Peyer's patch (tissue), 4 donors: ENCODE results near the gene BBS1. TPM values are rescaled to one million over a fixed set of nuclear protein-coding genes. Genes with fewer than 3 reads are reported as not detected.

Experiments used
- DNase-seq, 3 donors: peaks; one replicate each; pipeline ENCODE4 v3.0.0-alpha.2; 2017 to 2019
- H3K27ac ChIP-seq, 4 donors: fragments of 200-600 bp; sonication (generic); one replicate each; pipeline ENCODE4 v1.5.1; 2016 to 2019
- H3K27me3 ChIP-seq, 2 donors: fragments of 200-600 bp; sonication (generic); one replicate each; pipeline ENCODE4 v1.5.1; 2019
- H3K36me3 ChIP-seq, 3 donors: fragments of 200-600 bp; sonication (generic); one replicate each; pipeline ENCODE4 v1.5.1; 2016 to 2019
- H3K4me1 ChIP-seq, 4 donors: fragments of 200-600 bp; sonication (generic); one replicate each; pipeline ENCODE4 v1.5.1; 2016 to 2019
- H3K4me3 ChIP-seq, 4 donors: fragments of 200-600 bp; sonication (generic); 1 replicate in 3 of 4; 2 replicates in 1 of 4; pipeline ENCODE4 v1.5.1; 2016 to 2019; ENCODE audit warnings: mild to moderate bottlenecking in 1 of 4
- H3K9me3 ChIP-seq, 4 donors: fragments of 200-600 bp; sonication (generic); one replicate each; pipeline ENCODE4 v1.5.1; 2016 to 2019; ENCODE audit warnings: mild to moderate bottlenecking in 1 of 4
- CTCF ChIP-seq, 6 experiments: fragments of 450-650 bp in 4 of 6; fragments of 200-600 bp in 2 of 6; sonication (generic) in 1 of 6; IDR thresholded peaks; one replicate each; pipeline ENCODE4 v1.5.1; 2017 to 2019; ENCODE audit warnings: antibody characterized with exemption in 6 of 6, mild to moderate bottlenecking in 3 of 6, moderate library complexity in 1 of 6
- POLR2A ChIP-seq, 2 donors: fragments of 450-650 bp; IDR thresholded peaks; one replicate each; pipeline ENCODE4 v1.5.1; 2017; ENCODE audit warnings: antibody characterized with exemption in 2 of 2, mild to moderate bottlenecking in 2 of 2, moderate library complexity in 2 of 2
- total RNA-seq, 4 donors: library from RNA; depleted of rRNA; stranded (reverse); fragments of >200 nt; gene quantifications; one replicate each; pipeline ENCODE4 v1.1.0, GENCODE V29; 2016

BBS1 gene
- total RNA-seq, 4 donors from 2014 or later, result 25.6 to 167 (median 73.4) TPM

DNA sequence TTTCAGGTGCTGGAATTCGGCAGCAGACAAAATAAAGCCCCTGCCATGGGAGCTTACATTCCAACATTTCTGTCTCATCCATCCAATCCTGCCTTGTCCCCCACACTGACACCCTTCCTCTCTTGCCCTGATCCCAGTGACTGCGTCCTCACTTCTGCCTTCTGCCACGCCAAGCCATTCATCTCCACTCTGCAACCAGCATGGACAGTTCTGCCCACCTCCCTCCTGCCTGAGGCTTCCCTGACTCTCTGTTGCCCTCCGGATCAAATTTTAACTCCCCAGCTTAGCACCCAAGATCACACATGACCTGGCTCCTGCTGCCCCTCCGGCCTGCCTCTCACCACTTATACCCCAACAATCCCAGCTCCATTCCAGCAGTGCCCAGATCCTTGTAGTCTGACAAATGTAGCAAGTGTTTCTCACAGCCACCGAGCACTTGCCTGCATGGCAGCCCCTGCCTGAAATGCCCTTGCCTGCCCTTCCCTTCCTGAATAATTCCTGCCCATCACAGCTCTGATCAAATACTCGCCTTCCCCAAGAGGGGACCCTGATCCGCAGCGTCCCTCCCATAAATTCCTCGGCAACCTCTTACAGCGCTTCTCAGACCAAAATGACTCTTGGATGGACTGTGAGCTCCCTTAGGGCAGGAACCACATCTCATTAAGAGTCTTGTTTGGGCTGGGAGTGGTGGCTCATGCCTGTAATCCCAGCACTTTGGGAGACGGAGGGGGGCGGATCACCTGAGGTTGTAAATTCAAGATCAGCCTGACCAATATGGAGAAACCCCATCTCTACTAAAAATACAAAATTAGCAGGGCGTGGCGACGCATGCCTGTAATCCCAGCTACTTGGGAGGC lies 38.6 kb downstream of the BBS1 start:
- Histone ChIP-seq H3K9me3 (no peaks in the 10 kb centered on the region), H3K27ac (no peak overlapping the region), H3K27me3 (no peaks in the 10 kb centered on the region), H3K36me3 (no peaks in the 10 kb centered on the region), H3K4me1 (peaks cover 0 to 20% (median 4%) of the 10 kb centered on the region in 4 donors), H3K4me3 (no peak overlapping the region)
- TF ChIP-seq CTCF (IDR thresholded peaks at IDR 0.05) (no peak), POLR2A (IDR thresholded peaks at IDR 0.05) (no peak)
- no peak for DNase-seq

- TF ChIP-seq CTCF (IDR thresholded peaks at IDR 0.05) (no peak), POLR2A (IDR thresholded peaks at IDR 0.05) (no peak)
- H3K4me3 ChIP-seq, result no peak overlapping the region
- no peaks in the 10 kb centered on the region for H3K9me3 ChIP-seq
- peaks cover 0 to 14% (median 4%) of the 10 kb centered on the region in 4 donors for H3K4me1 ChIP-seq
- no peak overlapping the region for H3K27ac ChIP-seq
- no peaks in the 10 kb centered on the region for H3K36me3 ChIP-seq
- no peak for DNase-seq
- H3K27me3 ChIP-seq, result no peaks in the 10 kb centered on the region
Measured at GRCh38 chr11:66549696-66550095, 39.3 kb downstream of the BBS1 start.

- no peak for DNase-seq
- Histone ChIP-seq H3K27me3 (no peaks in the 10 kb centered on the region), H3K4me1 (peaks cover 0 to 6% (median 2%) of the 10 kb centered on the region in 4 donors), H3K27ac (no peak overlapping the region), H3K36me3 (no peaks in the 10 kb centered on the region), H3K4me3 (no peak overlapping the region), H3K9me3 (no peaks in the 10 kb centered on the region)
- no peak for TF ChIP-seq CTCF (IDR thresholded peaks at IDR 0.05)
- TF ChIP-seq POLR2A (IDR thresholded peaks at IDR 0.05), result no peak
Measured at GRCh38 chr11:66550887-66551286, 40.5 kb downstream of the BBS1 start.

- no peak for TF ChIP-seq POLR2A (IDR thresholded peaks at IDR 0.05)
- no peak for TF ChIP-seq CTCF (IDR thresholded peaks at IDR 0.05)
- H3K27ac ChIP-seq, result no peak overlapping the region
- no peak for DNase-seq
- H3K36me3 ChIP-seq, result no peaks in the 10 kb centered on the region
- peaks cover 0 to 11% (median 2%) of the 10 kb centered on the region in 4 donors for H3K4me1 ChIP-seq
- H3K27me3 ChIP-seq, result no peaks in the 10 kb centered on the region
- no peaks in the 10 kb centered on the region for H3K9me3 ChIP-seq
- no peak overlapping the region for H3K4me3 ChIP-seq
Measured at GRCh38 chr11:66554602-66555001, 44.2 kb downstream of the BBS1 start.

DNA sequence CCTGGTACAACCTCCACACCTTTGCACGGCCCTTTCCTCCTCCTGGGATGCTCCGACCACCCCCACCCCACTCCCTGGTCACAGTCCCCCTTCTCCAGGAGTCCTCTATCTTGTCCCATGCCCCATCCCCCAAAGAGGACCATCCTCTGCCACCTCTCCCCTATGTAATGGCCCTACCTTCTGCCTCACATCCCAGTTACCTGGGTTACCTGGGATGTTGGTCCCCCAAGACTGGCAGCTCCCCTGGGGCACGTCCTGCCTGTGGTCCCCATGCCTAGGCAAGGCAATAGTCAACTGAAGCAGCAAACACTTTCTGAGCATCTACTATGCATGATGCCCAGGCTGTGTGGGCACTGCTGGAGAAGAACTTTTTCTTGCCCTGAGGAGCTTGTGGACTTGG lies 45.0 kb downstream of the BBS1 start:
- H3K4me1 ChIP-seq, result peaks cover 0 to 11% (median 2%) of the 10 kb centered on the region in 4 donors
- H3K36me3 ChIP-seq, result no peaks in the 10 kb centered on the region
- H3K27me3 ChIP-seq, result no peaks in the 10 kb centered on the region
- TF ChIP-seq CTCF (IDR thresholded peaks at IDR 0.05), result no peak
- no peak for TF ChIP-seq POLR2A (IDR thresholded peaks at IDR 0.05)
- H3K27ac ChIP-seq, result no peak overlapping the region
- no peak overlapping the region for H3K4me3 ChIP-seq
- H3K9me3 ChIP-seq, result no peaks in the 10 kb centered on the region
- no peak for DNase-seq
